NCI-H1694 treated with DMSO at 0.1 percent for 48 hours (cell line): ENCODE measurements around the gene CFAP54.
"Not testable (repeated sequence)": the region's sequence is repeated elsewhere in the genome, so short reads cannot be mapped to it uniquely, and the experiment has no call there.

Experiments
- DNase-seq: peaks from one replicate; lab custom pipeline; 2025; lab: John Stamatoyannopoulos, UW

The CFAP54 gene

DNA sequence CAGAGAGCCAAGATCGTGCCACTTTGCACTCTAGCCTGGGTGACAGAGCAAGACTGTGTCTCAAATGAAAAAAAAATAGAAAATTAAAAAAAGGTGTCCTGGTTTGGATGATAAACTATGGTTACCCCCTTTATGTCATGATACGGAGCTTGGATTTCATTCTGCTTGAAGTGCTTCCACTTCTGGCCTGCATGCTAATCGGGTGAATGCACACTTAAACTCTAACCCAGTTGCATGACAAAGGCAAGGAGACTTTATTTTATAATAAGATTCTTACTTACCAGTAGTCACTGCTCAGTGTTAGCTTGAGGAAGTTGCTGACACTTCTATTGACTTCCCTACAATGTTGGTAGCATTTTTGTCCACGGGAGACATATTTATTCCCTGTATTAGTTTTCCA, 24.3 kb downstream of the CFAP54 start:
- no peak for DNase-seq

DNA sequence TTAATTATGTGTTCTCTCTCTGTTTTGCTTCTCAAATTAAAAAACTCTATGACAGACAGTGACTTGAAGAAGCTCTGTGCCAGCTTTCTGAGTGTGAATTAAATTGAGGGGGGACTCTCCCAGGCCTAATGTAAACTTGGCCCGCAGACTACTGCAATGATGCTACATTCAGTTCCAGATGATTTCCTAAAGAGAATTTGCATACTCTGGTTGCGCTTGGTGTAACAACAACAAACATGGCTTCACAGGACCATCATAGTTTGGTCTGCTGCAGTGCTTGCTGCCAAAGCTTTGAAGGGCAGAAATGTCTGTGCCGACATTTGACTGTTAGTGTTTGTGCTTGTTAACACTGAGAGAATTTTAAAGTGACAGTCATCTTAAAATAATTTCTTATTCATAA, 25.0 kb downstream of the CFAP54 start:
- DNase-seq = no peak

DNA sequence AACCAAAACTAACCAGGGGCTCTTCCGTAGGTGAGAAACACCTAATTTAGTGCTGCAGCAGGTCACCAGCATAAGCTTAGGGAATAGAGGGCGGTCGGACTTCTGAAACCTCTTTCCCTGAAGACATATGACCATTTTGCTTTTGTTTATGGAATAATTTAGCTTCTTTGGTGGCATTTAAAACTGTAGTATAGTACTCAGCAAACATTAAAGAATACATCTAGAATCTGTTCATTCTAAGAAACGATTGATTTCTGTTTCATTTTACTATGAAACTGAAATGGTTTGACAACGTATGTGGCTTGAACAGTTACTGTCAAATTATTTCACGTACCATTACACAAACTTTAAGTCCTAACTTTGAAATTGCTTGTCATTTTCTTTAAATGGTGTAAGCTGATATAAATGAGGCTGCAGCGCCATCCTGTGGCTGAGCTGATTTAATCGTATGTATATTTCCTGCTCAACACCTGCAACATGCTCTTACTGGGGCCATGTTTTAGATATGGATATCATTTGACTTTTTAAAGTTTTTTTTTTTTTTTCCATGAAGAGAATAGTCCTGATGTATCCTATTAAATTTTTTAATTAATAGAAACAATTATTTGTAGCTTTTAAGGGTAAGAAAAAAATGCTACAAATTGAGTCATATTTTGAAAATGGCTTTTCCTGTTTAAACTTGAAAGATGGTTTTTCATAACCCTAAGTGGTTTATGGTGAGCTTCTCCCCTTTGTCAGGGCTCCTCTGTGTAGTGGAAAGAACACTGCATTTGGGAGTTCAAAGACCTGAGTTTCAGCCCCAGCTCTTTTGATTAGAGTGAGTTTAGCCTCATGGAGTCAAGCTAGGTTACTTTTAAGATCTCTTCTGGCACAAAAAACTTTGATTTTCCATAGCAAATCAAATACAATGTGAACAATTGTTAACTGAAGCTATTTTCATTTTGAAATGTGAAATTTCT, 27.4 kb downstream of the CFAP54 start:
- DNase-seq = peak; percentile 41

DNA sequence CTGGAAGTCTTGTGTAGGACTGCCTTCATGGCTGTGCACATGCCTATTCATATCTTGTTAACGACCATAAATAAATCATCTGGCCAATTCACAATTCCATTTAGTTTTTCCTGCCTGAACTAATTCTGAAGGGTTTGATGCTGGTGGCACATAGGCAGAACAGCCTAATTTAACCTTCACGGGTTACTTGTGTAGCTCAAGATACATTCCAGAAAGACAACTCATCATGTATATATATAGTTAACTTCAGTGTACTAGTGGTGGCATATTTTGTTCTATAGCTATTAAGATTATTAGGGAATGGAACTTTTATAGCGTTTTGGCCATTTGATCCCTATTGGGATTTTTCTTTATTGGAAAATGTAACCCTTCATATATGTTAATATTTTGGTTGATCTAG, 31.4 kb downstream of the CFAP54 start:
- DNase-seq = no peak

DNA sequence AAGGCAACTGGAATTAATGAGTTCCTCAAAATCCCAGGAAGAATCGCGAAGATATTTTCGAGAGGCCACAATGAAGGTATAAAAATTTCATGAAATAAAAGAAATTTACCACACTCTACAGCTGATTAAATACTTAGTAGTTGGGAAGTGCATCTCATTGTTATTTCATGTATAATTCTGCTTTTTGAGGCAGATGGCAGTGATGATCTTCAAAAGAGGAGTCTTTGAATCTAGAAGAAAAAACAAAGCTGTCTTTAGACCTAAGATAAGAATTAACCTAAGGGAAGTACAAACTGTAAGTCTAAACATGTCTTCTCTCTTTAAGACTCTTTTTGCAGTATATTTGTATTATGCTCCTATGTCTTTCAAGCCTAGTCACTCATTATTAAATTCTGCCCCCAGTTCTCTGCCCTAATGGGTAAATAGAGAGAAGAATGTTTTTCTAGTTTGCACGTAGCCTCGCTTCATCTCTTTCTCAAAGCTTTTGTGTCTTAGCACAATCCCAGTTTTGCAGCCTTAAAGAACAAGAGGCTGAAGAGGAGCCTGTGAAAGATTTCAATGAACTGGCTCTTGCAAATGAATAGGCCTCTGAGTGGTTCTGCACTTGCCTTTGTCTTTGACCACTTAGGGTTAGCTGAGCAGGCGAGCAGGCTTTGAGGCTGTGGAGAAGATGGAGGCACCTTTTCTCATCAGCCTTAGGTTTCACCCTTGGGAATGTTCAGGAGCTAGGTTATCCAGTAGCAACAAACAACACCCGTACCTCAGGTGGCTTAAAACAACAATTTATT, 32.7 kb downstream of the CFAP54 start:
- no peak for DNase-seq

DNA sequence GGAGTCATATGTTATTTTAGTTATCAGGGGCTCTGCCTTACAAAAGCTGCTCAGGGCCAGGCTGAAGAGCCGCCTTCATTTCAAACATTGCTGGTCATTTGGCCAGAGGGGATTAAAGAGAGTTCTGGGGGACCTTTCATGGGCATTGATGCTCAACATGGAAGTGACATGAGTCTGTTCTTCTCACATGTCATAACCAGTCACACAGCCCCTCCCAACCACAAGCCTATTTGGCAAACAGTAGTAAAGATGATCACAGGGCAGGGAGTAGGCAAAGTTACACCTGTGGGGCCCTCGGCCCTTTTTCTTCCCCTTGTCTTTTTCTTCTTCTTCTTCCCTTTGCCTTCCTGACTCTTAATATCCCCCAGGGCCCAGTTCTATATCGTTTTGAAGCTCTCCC, 33.3 kb downstream of the CFAP54 start:
- DNase-seq = no peak

DNA sequence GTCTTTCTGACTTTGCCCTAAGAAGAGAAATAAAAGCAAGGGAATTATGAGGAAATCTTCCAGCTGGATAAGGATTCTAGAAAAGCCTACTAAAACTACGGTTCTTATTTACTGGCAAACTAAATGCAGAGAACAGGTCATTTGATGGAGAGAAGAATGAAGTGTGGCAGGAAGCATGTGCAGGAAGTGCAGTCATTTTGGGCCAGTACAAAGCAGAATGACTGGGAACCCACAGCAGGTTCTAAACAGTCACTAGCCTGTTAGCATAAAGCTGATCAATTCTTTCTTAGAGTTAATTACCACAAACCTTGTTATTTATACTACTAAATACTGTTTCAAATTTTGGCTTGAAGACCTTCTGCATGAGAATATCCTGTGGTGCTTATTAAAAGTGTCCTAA, 36.7 kb downstream of the CFAP54 start:
- no peak for DNase-seq

DNA sequence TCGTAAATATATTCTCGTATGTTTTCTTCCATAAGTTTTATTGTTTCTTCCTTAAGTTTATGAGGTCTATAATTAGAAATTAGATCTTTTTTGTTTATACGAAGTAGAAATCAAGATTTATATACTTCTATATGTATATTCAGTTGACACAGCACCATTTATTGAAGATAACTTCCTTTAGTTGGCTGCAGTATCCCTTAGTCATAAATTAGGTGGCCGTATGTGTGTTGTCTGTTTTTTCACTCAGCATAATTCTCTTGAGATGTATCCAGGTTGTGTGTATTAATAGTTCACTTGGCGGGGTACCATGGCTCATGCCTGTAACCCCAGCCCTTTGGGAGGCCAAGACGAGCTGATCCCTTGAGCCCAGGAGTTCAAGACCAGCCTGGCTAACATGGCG, 40.5 kb downstream of the CFAP54 start:
- DNase-seq = no peak

DNA sequence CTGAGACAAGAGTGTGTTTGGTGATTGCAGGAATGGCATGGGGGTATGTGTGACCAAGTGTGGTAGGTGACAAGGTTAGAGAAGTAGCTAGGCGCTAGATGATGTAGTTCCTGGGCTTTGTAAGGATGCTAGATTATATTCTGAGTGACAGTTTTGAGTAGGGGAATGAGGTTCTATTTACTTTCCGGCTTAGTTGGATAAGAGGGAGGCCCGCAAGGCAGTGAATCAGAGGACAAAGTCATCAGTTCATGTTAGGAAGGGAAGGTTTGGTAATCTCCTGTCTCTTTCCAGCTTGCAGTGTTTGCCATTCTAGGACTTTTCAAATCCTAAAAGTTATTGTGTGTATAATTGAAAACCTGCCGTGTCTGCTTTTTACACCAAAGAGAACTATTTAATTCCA, 45.0 kb downstream of the CFAP54 start:
- no peak for DNase-seq

DNA sequence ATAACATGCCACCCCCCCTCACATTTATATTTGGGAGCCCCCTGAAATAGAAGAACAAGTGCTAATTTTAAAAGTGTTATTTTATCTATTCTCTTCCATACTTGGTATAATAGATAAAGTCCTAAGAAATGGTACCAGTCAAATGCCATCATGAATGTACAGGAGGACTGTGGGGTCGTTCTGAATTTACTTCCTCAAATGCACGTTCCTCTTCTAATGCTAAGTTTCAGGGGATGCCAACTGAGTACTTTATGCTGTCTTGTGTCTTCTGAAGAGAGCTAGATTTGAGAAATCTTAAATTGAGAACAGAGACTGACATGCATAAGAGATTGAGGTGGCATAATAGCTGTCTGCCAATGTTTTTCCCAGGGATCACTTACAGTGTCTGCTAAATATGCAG, 59.0 kb downstream of the CFAP54 start:
- no peak for DNase-seq

DNA sequence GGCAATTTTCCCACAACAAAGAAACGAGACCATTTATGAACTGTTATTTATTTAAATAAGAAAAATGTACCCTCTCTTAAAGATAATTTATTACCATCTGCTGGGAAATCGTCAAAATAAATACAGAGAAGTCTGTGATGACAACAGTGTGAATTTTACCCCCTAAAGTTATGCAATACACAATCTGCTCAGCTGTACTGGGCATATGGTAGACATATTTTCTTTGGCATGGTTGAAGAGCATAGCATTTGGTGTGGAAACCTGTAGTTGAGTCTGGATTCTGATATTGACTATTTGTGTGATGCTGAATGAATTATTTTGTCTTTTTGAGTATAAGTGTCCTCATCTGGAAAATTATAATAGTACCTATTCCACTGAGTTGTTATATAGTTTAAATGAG, 60.0 kb downstream of the CFAP54 start:
- DNase-seq = peak; percentile 75

DNA sequence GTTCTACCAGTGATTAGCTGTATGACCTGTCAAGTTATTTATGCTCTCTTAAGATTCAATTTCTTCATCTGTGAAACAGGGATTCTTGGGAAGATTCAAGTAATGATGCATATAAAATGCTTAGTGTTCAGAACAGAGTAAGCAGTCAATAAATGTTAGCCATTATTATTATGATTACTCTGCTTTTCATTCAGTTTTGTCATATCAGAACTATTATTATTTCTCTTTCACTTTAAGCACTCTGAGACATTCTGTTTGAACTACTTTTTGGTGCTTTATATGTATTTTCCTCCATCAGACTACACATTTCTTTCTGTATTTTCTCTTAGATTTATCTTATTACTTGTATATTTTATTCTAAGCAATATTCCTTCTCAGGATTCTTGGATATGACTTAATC, 81.2 kb downstream of the CFAP54 start:
- no peak for DNase-seq

DNA sequence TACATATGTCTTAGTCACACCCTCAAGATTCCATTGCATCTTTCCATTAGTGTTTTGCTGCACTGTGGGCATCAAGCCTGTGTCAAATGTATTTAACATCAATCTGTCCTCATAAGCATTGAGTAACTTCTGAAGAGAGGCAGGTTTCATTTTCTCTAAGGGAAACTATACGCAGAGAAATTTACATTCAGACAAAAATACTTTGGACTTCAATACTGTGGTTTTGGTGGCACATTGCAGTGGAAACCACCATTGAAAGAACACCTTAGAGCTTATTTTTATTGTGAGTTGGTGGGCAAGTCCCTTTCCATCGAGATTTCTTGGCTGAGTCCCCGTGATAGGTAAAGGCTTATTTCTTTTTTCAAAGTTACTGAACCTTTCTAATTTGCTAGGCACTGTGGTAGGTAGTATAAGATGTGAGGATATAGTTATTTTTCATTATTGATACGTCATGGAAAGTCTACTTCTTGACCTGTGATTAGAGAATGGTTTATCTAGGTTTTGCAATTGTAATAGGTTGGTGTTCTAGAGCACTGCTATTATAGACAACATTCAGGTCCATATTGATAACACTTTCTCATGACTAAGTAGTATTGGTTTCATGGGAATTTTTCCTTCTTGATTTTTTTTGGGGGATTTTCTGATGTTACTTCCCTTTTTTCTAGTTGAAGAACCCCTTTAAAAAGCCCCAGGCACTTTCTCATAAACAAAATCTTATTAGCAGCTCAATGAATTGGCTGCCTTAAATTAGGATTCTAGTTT, 81.9 kb downstream of the CFAP54 start:
- no peak for DNase-seq

DNA sequence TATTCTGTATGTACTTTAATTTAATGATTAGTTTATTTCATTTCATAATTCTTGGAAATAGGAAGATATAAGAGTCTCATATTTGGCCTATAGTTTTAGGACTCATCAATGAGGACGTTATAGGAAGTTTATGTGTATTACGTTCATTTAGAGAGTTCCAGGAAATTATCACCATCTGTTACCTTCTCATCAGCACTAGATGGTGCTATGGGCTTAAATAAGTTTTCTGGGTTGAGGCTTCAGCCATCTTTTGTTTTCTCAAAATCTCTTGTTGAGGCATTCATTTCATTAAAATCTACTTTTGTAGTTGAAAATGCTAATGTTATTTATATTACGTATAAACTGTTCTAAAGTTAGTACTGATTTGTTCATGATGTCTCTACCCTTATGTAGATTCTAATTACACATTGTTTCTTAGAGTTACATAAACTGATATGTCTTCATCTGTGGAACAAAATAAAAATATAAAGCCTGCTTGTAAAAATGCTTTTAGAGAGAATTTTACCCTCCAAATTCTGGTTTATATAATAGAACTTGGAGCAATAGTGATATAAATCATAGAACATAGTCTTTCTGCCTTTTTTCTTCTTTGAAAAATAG, 89.2 kb downstream of the CFAP54 start:
- DNase-seq = peak; percentile 60

DNA sequence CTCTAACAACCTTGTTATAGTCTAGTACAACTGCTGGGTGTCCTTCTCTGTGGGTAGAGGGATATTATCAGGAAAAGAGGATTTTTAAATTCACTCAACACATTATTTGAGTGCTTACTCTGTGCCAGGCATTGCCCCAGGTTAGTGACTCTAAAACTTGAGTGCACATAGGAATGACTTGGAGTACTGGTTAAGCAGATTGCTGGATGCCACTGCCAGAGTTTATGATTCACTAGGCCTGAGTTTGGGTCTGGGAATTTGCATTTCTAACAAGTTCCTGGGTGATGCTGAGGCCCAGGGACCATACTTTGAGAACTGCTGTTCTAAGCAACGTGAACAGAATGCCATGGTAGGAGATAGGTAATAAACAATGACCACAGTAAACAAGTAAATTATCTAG, 96.6 kb downstream of the CFAP54 start:
- no peak for DNase-seq

DNA sequence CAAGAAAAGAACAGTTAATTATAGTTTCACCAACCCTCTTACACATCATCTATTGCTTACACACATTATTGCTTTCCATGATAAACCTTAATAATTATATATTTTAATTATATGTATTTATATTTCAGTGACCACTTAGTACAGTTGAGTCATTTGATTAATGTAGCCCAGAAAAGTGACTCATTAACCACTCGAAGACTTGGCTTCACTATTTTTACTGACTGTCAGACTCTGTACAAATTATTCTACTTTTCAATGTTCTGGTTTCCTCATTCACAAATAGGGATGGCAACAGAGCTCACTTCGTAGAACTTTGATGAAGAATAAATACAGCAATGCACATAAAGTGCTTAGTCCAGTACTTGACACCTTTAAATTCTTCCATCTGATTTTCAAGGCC, 98.3 kb downstream of the CFAP54 start:
- DNase-seq = no peak

DNA sequence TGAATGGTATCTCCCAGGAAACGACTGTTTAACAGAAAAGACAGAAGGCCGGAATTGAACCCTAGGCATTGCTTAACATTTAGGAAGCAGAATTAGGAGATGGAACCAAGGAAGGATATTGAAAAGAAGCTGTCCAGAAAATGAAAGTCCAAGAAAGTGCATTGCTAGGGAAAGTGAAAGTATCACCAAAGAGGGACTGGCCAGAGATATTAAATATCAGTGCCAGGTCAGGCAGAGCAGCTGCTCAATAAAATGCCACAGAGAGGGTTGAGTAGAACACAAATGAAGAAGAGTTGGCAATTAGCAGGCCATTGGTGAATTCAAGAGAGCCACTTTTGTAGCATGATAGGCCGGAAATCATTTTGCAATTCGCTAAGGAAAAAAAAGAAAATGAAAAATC, 101.6 kb downstream of the CFAP54 start:
- DNase-seq = no peak

DNA sequence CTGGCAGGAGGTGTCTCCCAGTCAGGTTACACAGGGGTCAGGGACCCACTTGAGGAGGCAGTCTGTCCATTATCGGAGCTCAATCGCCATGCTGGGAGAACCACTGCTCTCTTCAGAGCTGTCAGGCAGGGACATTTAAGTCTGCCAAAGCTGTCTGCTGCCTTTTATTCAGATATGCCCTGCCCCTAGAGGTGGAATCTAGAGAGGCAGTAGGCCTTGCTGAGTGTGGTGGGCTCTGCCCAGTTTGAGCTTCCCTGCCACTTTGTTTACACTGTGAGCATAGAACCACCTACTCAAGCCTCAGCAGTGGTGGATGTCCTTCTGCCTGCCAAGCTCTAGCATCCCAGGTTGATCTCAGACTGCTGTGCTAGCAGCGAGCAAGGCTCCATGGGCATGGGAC, 115.0 kb downstream of the CFAP54 start:
- DNase-seq = not testable (repeated sequence)

DNA sequence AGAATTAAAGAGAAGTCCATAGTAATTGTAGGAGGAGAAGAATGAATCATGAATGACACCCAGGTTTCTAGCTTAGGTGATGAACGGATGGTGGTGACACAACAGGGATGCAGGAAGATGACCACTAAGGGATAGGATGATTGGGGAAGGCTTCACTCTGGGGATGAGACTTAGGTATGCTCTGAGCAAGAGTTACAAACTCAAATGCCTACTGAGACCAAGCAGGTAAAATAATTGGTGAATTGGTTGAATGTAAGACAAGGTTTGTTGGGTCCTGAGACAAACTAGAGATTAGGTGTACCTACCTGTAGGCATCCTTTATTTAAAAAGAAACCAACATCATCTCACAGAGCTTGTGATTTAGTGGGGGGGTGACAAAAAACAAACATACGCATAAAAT, 116.3 kb downstream of the CFAP54 start:
- no peak for DNase-seq

DNA sequence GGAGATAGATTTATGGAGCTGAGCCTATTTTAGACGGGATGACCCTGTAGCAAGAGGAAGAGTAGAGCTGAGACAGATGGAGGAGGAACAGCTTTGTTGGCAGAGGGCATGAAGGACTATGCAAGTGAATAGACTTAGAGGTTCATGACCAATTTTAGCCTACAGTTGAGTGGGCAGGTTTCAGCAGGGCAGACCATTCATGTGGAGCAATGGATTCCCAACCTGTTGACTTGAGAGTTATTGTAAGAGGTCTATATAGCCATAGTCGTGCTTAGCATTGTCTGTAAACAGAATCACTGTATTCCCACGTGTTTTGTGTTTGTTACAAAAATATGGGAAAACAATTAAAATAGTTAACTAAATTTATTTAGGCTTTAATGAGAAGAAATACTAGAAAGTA, 116.8 kb downstream of the CFAP54 start:
- no peak for DNase-seq

DNA sequence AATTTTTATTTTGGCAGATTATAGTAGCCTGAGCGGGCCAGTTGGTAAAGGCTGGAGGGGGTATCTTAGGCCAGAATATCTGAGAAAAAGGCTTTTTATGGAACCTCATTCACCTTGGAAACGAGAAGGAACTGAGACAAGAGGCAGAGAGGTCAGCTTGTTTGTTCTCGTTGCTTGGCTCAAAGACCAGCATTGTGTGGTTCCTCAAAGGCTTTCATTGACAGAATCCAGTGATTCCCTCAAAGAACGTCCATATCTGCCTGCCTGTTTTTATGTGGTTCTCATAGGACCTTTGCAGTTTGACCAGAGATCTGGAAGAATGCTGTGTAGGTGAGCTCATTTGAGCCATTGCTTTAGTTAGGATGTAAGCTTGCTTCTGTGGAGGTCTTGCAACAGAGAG, 117.3 kb downstream of the CFAP54 start:
- no peak for DNase-seq

DNA sequence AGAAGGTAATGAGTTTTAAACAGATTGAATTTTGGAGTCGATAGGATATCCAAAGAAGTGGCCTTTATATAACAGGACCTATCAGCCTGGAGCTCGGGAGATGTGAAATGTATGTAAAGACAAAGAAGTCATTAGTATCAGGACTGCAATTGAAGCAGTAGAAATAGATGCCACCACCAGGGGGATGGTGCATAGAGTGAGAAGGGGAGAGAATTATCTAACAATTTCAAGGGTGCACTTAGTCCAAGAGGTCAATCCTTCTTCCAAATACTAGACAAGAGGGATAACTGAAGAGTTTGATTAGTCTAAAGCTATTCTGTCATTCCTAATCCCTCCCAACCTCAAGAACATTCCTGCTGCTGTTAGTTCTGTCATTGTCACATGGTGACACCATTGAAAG, 127.8 kb downstream of the CFAP54 start:
- DNase-seq = no peak
